Heart right ventricle (tissue), 16 donors: ENCODE data around the gene COL16A1. TPM values are rescaled to one million over a fixed set of nuclear protein-coding genes. Genes with fewer than 3 reads are reported as not detected.

Experiments
- ATAC-seq, 8 donors: fragments of 200-7000 bp; cut with Tn5 transposase; one replicate each; pipeline ENCODE4 v1.9.1; 2020; ENCODE audit warnings: mild to moderate bottlenecking in 8 of 8, moderate library complexity in 8 of 8, moderate number of reproducible peaks in 1 of 8
- DNase-seq, 2 donors: peaks; one replicate each; pipeline ENCODE4 v3.0.0-alpha.2; 2020
- H3K27ac ChIP-seq, 10 donors: fragments of 200-600 bp; sonication (generic) in 2 of 10; one replicate each; pipeline versions ENCODE4 v1.5.0 to v1.8.0; 2020 to 2022; ENCODE audit warnings: mild to moderate bottlenecking in 3 of 10
- H3K27me3 ChIP-seq, 7 donors: fragments of 200-600 bp; one replicate each; pipeline ENCODE4 v1.8.0; 2021 to 2022; ENCODE audit warnings: mild to moderate bottlenecking in 2 of 7
- H3K36me3 ChIP-seq, 9 donors: fragments of 200-600 bp; sonication (generic) in 1 of 9; one replicate each; pipeline versions ENCODE4 v1.5.0 to v1.8.0; 2020 to 2022; ENCODE audit warnings: mild to moderate bottlenecking in 2 of 9
- H3K4me1 ChIP-seq, 9 donors: fragments of 200-600 bp; sonication (generic) in 1 of 9; one replicate each; pipeline versions ENCODE4 v1.5.0 to v1.8.0; 2020 to 2022; ENCODE audit warnings: mild to moderate bottlenecking in 4 of 9
- H3K4me3 ChIP-seq, 10 donors: fragments of 200-600 bp; sonication (generic) in 2 of 10; one replicate each; pipeline versions ENCODE4 v1.5.0 to v1.8.0; 2020 to 2022; ENCODE audit warnings: mild to moderate bottlenecking in 7 of 10, moderate library complexity in 2 of 10
- H3K9me3 ChIP-seq, 11 donors: fragments of 200-600 bp in 10 of 11; sonication (generic) in 2 of 11; one replicate each; pipeline versions ENCODE4 v1.5.0 to v1.8.0; 2013 to 2022; ENCODE audit warnings: mild to moderate bottlenecking in 2 of 11, control low read depth in 1 of 11, moderate library complexity in 1 of 11
- WGBS, 2 donors: extraction: QIAGEN DNeasy Blood & Tissue Kit; methylation state at CpG; one replicate each; pipeline ENCODE4 v1.1.7; 2013; ENCODE audit warnings: inconsistent platforms in 1 of 2; 5-methylcytosine and 5-hydroxymethylcytosine counted together
- intact Hi-C, 10 donors: fragments of 100-400 bp; cut with DNase I; formaldehyde crosslinking; loops; one replicate each; pipeline versions ENCODE4 v1.11.1 to v1.14.2; 2022
- polyA plus RNA-seq, 2 donors: library from polyadenylated mRNA; stranded (reverse); fragments of 200-250 nt; gene quantifications; one replicate each; pipeline ENCODE4 v1.2.3, GENCODE V29; 2013
- total RNA-seq, 10 donors: library from RNA; stranded (reverse); fragmentation: NEBNext Ultra II Directional in 3 of 10; extraction: Animal tissue kit (Norgen Biotek cat#: 25700) in 3 of 10; gene quantifications; one replicate each; pipeline versions ENCODE4 v1.2.1 to v1.2.4, GENCODE V29; 2021 to 2023
- TF ChIP-seq, protein P1 (sequence below), 9 donors: fragments of 200-600 bp; sonication (generic) in 2 of 9; IDR thresholded peaks; one replicate each; pipeline versions ENCODE4 v1.5.0 to v1.8.0; 2021 to 2022; ENCODE audit warnings: antibody characterized with exemption in 9 of 9, mild to moderate bottlenecking in 5 of 9, moderate library complexity in 1 of 9
- donor health status: Arrhythmogenic right ventricular cardiomyopathy.
- donor health status: ischemic (EF 13 %, LVEDD 7.1; RV severe dilation, severe dysfunction).
- donor health status: healthy with polysubstance abuse.
- donor health status: DM: no; HTN: yes; CAD: no.
- donor health status: DM: no; HTN: no; CAD: no.
- donor health status: ischemic (EF 25% LVEDD 6.9; RV normal size, moderate dysfunction).
- donor health status: ischemic (EF 25% LVEDD 5.7; RV mildly dilated, moderate dysfunction).
- donor health status: healthy.
- donor health status: DM: yes; HTN: yes; CAD: no.
- donor health status: Ischemic cardiomyopathy.
- donor health status: ischemic (EF 35%, LVEDD 5.7; RV mildly dilated, moderate dysfunction).
- donor health status: nonischemic (EF 11% LVEDD 7.7; RV severe dilation, severe dysfunction).
- donor health status: DM: yes; HTN: yes; CAD: no.
- donor health status: PGD.
- donor health status: ischemic (EF 29% LVEDD 5.4; RV normal size, mild dysfunction).
- donor health status: nonischemic (EF 23%, LVEDD 6.1; RV moderate dilation, normal function).

The COL16A1 gene
- total and polyA plus RNA-seq, 12 donors, result 7.4 to 35.3 (median 16.6) TPM

DNA sequence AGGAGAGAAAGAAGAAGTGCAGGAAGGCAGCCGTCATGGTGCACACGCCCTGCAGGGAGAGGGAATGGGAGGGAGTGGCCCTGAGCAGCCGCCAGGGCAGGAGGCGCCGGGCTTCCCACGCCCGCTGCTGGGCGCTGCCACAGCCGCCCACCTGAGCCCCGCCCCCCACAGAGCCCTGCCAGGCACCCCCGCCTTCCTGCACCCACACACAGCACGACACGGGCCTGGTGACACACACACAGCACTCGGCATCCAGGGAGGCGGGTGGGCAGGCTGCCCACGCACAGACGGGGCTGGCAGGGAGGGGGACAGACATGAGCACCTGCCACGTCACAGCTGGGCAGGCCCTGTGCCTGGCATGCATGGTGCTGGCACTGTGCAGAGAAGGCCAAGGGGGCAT lies 32.9 kb upstream of the COL16A1 start:
- intact Hi-C loops, result no loop called here
- Histone ChIP-seq H3K9me3 (no peaks in the 10 kb centered on the region), H3K27me3 (no peaks in the 10 kb centered on the region), H3K4me1 (no peaks in the 10 kb centered on the region), H3K36me3 (no peaks in the 10 kb centered on the region), H3K27ac (no peak overlapping the region), H3K4me3 (no peak overlapping the region)
- TF ChIP-seq, protein P1, sequence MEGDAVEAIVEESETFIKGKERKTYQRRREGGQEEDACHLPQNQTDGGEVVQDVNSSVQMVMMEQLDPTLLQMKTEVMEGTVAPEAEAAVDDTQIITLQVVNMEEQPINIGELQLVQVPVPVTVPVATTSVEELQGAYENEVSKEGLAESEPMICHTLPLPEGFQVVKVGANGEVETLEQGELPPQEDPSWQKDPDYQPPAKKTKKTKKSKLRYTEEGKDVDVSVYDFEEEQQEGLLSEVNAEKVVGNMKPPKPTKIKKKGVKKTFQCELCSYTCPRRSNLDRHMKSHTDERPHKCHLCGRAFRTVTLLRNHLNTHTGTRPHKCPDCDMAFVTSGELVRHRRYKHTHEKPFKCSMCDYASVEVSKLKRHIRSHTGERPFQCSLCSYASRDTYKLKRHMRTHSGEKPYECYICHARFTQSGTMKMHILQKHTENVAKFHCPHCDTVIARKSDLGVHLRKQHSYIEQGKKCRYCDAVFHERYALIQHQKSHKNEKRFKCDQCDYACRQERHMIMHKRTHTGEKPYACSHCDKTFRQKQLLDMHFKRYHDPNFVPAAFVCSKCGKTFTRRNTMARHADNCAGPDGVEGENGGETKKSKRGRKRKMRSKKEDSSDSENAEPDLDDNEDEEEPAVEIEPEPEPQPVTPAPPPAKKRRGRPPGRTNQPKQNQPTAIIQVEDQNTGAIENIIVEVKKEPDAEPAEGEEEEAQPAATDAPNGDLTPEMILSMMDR (IDR thresholded peaks at IDR 0.05), result no peak
- ATAC-seq (no peak), DNase-seq (no peak)
- 81 to 88% methylated on average over 18 of the region's 18 CpGs for WGBS, 2 donors

- intact Hi-C loops, result no loop called here
- no peaks in the 10 kb centered on the region for H3K4me1 ChIP-seq
- no peak overlapping the region for H3K4me3 ChIP-seq
- no peak overlapping the region for H3K27ac ChIP-seq
- no peaks in the 10 kb centered on the region for H3K27me3 ChIP-seq
- WGBS, 2 donors, result 89 to 90% methylated on average over 10 of the region's 10 CpGs
- TF ChIP-seq, protein P1 (IDR thresholded peaks at IDR 0.05), result no peak
- no peak for DNase-seq
- no peaks in the 10 kb centered on the region for H3K36me3 ChIP-seq
- H3K9me3 ChIP-seq, result no peaks in the 10 kb centered on the region
- ATAC-seq, result no peak
Measured at GRCh38 chr1:31735571-31735970, 31.8 kb upstream of the COL16A1 start.

DNA sequence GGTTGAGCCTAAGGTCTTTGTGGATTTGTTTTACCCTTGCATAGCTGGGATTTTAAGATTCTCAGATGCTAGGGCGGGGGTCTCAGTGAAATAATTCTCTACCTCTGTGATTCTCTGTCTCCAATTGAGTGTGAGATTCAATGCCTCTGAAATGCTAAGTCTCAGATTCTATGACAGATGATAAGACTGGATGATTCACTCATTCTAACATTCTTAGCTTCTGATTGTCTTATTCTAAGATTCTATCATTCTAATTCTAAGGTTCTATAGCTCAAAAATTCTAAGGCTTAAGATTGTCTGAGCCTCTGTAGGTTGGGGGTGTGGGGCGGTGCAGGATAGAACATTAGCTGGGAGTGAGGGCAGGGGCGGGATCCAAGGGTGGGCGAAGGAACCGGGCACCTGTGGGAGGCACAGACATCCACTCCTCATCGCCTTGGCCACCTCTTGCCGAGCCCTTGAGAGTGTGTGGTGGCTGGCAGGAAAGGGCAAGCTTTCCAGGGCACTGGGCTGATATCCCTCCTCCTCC lies 30.8 kb upstream of the COL16A1 start:
- TF ChIP-seq, protein P1 (IDR thresholded peaks at IDR 0.05), result no peak
- no peak for ATAC-seq
- Histone ChIP-seq H3K4me3 (no peak overlapping the region), H3K27me3 (no peaks in the 10 kb centered on the region), H3K27ac (no peak overlapping the region), H3K36me3 (no peaks in the 10 kb centered on the region), H3K9me3 (no peaks in the 10 kb centered on the region), H3K4me1 (no peaks in the 10 kb centered on the region)
- 87 to 89% methylated on average over 7 of the region's 7 CpGs for WGBS, 2 donors
- no peak for DNase-seq
- intact Hi-C loops, result no loop called here

GRCh38 chr1:31733389-31734219 lies 29.8 kb upstream of the COL16A1 start:
- TF ChIP-seq, protein P1 (IDR thresholded peaks at IDR 0.05), result no peak
- Histone ChIP-seq H3K4me3 (no peak overlapping the region), H3K27ac (no peak overlapping the region), H3K27me3 (no peaks in the 10 kb centered on the region), H3K4me1 (no peaks in the 10 kb centered on the region), H3K9me3 (no peaks in the 10 kb centered on the region), H3K36me3 (no peaks in the 10 kb centered on the region)
- 77 to 82% methylated on average over 19 of the region's 19 CpGs for WGBS, 2 donors
- intact Hi-C loops, result no loop called here
- DNase-seq (no peak), ATAC-seq (peak in 1 of 8 donors; percentile 17)
